Activated CD4-positive, alpha-beta T cell treated with anti-CD3 and anti-CD28 coated beads, Interleukin-2, Interleukin-4, amounts not matched to agents 100 ng/mL and 50 ng/mL, durations not matched to agents 16 hours and 8 hours (primary cell): ENCODE data around the gene NCSTN.

Source experiments
- DNase-seq: peaks from one replicate; pipeline ENCODE4 v3.0.0-alpha.2; 2020; ENCODE audit warnings: low spot score

The NCSTN gene

GRCh38 chr1:160406131-160406968 is 63.2 kb downstream of the NCSTN start:
- no peak for DNase-seq

- DNase-seq, result no peak
Observed at GRCh38 chr1:160407839-160408801, 64.9 kb downstream of the NCSTN start.
